ENCODE data around the gene CFAP221. TPM values are rescaled to one million over a fixed set of nuclear protein-coding genes. Genes with fewer than 3 reads are reported as not detected.
A peak's percentile ranks its signal among the peaks of the same experiment; 100 is the strongest.

The CFAP221 gene
- total and polyA plus RNA-seq, 12 donors = 0.14 to 2.5 (median 1.4) TPM; not detected in 1

DNA sequence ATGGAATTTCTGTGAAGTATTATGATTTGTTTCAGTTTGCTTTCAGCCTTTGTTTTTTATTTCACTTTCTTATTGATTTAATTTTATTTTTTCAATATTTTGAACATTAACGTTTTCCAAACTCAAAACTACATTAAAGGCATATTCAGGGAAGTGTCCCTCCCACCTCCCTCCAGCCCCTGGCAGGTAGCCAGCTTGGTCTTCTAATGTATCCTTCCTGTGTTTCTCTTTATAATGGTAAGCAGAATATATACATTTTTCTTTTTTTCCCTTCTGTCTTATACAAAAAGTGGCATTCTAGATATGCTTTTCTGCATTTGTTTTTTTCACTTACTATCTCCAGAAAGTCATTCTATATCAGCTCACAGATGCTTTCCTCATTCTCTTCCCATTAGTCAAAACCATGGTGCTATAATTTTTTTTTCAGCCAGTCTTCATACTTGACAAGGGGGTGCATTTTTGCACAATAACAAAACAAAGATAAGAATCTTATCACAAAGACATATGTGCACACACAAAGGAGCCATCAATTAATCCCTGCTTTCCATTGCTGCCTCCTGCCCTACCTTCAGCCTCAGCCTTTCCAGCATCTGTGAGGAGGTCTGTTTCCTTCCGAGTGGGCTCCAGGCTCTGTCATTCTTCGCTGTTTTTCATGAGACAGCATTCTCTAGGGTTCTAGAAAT is 101.1 kb downstream of the CFAP221 start:
- no peak overlapping the region for H3K4me3 ChIP-seq
- TF ChIP-seq, protein P1, sequence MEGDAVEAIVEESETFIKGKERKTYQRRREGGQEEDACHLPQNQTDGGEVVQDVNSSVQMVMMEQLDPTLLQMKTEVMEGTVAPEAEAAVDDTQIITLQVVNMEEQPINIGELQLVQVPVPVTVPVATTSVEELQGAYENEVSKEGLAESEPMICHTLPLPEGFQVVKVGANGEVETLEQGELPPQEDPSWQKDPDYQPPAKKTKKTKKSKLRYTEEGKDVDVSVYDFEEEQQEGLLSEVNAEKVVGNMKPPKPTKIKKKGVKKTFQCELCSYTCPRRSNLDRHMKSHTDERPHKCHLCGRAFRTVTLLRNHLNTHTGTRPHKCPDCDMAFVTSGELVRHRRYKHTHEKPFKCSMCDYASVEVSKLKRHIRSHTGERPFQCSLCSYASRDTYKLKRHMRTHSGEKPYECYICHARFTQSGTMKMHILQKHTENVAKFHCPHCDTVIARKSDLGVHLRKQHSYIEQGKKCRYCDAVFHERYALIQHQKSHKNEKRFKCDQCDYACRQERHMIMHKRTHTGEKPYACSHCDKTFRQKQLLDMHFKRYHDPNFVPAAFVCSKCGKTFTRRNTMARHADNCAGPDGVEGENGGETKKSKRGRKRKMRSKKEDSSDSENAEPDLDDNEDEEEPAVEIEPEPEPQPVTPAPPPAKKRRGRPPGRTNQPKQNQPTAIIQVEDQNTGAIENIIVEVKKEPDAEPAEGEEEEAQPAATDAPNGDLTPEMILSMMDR (IDR thresholded peaks at IDR 0.05) = no peak
- H3K27me3 ChIP-seq = no peaks in the 10 kb centered on the region
- H3K27ac ChIP-seq = no peak overlapping the region
- peaks cover 0 to 15% (median 0%) of the 10 kb centered on the region in 11 donors for H3K9me3 ChIP-seq
- no peaks in the 10 kb centered on the region for H3K36me3 ChIP-seq
- 41 to 45% methylated on average over 3 of the region's 3 CpGs for WGBS, 2 donors
- peaks cover 0 to 30% (median 6%) of the 10 kb centered on the region in 9 donors for H3K4me1 ChIP-seq
- DNase-seq (no peak), ATAC-seq (peak in 2 of 8 donors; percentile 64 to 69)
- intact Hi-C loops (cut with DNase I) = loop anchor here in 2 of 10 donors (10.0 kb wide), 3 partner anchors 241 to 1039 kb away; no protein-coding TSS in a partner anchor

DNA sequence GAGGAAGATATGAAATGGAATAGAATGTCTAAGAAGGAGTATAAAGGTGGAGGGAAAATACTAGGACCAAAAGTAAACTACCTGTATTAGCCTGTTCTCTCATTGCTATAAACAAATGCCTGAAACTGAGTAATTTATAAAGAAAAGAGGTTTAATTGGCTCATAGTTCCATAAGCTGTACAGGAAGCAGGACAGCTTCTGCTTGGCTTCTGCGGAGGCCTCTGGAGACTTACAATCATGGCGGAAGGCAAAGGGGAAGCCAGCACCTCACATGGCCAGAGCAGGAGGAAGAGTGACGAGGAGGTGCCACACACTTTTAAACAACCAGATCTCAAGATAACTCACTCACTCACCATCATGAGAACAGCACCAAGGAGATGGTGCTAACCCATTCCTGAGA is 101.9 kb downstream of the CFAP221 start:
- WGBS, 2 donors = 56 to 71% methylated on average over 3 of the region's 3 CpGs
- DNase-seq (no peak), ATAC-seq (no peak)
- no peaks in the 10 kb centered on the region for H3K36me3 ChIP-seq
- peaks cover 0 to 30% (median 6%) of the 10 kb centered on the region in 9 donors for H3K4me1 ChIP-seq
- H3K27ac ChIP-seq = no peak overlapping the region
- H3K27me3 ChIP-seq = no peaks in the 10 kb centered on the region
- no peak overlapping the region for H3K4me3 ChIP-seq
- TF ChIP-seq, protein P1 (IDR thresholded peaks at IDR 0.05) = no peak
- H3K9me3 ChIP-seq = peaks cover 0 to 15% (median 0%) of the 10 kb centered on the region in 11 donors
- intact Hi-C loops (cut with DNase I) = loop anchor here in 2 of 10 donors (10.0 kb wide), 3 partner anchors 241 to 1039 kb away; no protein-coding TSS in a partner anchor

DNA sequence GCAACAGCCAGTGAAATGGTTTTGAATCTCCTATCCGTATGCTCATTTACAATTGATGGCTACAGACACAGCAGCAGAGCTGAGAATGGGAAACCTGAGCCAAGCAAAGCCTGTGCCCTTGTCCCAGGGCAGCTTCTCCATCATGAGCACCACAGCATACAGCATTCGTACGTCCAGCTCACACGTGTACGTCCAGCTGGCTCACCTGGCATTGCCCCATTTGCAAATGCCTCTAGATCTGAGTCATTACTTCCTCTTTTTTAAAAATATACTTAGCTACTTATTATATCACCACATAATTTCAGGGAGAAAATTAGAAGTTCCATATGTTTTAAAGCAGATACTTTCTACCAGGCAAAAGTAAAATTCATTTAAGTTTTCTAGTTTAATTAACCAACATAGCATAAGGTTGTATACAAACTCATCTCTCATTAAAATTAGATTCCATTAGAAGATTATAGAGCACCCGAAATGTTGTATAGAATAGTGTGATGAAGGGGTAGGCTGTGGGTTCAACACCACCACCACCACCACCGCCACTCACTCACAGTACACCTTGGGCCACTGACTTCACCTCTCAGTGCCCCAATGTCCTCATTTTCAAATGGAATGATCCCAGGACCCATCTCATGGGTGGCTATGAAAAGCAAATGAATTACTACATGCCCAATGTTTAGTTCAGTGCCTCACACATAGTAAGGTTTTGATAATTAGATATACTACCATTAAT is 103.4 kb downstream of the CFAP221 start:
- no peaks in the 10 kb centered on the region for H3K36me3 ChIP-seq
- H3K4me3 ChIP-seq = no peak overlapping the region
- WGBS, 2 donors = 71 to 80% methylated on average over 7 of the region's 7 CpGs
- H3K27ac ChIP-seq = no peak overlapping the region
- H3K4me1 ChIP-seq = peaks cover 0 to 26% (median 6%) of the 10 kb centered on the region in 9 donors
- no peak for DNase-seq
- TF ChIP-seq, protein P1 (IDR thresholded peaks at IDR 0.05) = no peak
- H3K27me3 ChIP-seq = no peaks in the 10 kb centered on the region
- H3K9me3 ChIP-seq = peaks cover 0 to 15% (median 0%) of the 10 kb centered on the region in 11 donors
- ATAC-seq = no peak
- intact Hi-C loops (cut with DNase I) = loop anchor here in 2 of 10 donors (10.0 kb wide), 3 partner anchors 243 to 1037 kb away; no protein-coding TSS in a partner anchor

DNA sequence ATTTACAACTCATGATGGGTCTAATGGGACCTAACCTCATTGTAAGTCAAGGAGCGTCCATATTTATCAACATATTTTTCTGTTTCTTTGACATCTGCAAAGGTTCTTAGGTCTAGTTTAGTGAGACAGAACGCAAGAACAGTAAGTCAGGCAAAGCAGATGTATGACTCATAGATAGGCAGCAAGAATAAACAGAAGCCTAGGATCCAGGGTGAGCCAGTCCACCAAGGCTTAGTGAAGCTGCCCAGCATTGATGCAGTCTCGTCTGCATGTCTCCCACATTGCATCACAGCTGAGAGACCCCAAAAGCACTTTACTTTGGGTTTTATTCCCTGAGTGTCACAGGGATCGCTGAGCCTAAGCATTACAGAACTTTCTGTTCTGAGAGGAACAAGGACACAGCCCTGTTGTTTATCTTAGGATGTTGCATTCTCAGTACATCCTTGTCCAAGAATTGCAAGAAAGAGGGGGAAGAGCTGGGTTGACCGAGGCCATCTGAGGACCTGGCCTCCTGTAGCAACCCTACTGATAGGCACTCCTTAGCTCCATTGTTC is 105.2 kb downstream of the CFAP221 start:
- no peaks in the 10 kb centered on the region for H3K27me3 ChIP-seq
- H3K9me3 ChIP-seq = peaks cover 0 to 15% (median 0%) of the 10 kb centered on the region in 11 donors
- no peak for ATAC-seq
- TF ChIP-seq, protein P1 (IDR thresholded peaks at IDR 0.05) = no peak
- intact Hi-C loops (cut with DNase I) = loop anchor here in 2 of 10 donors (10.0 kb wide), 3 partner anchors 245 to 1035 kb away; no protein-coding TSS in a partner anchor
- H3K27ac ChIP-seq = no peak overlapping the region
- no peak for DNase-seq
- WGBS, 2 donors = 81 to 93% methylated on average over 5 of the region's 5 CpGs
- H3K36me3 ChIP-seq = no peaks in the 10 kb centered on the region
- H3K4me3 ChIP-seq = no peak overlapping the region
- H3K4me1 ChIP-seq = peaks cover 0 to 26% (median 6%) of the 10 kb centered on the region in 9 donors

Measured in heart right ventricle (tissue), 16 donors.